CD4-positive, alpha-beta T cell treated with Interleukin-21 for 1 hour (primary cell): ENCODE data around the gene NEIL3.

Experiments used
- DNase-seq: peaks from one replicate; pipeline ENCODE4 v3.0.0-alpha.2; 2020

NEIL3 gene

DNA sequence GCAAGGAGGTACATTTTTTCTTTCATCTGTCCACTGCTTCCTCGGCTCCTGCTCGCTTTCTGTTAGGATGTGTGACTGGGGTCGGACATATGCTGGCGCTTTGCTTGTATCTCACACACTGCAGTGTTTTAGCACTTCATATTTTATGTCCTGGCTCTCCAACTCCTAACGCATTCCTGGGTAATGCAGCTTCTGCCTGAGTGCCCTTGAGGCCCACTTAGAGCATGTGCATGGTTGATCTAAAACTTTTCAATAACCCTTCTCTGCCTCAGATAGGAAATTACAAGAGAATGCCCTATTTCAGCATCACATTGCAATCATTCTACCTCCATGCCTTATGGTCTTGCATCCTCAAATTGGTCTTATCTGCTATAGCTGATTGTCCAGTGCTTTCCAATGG lies 65.3 kb downstream of the NEIL3 start:
- no peak for DNase-seq

DNA sequence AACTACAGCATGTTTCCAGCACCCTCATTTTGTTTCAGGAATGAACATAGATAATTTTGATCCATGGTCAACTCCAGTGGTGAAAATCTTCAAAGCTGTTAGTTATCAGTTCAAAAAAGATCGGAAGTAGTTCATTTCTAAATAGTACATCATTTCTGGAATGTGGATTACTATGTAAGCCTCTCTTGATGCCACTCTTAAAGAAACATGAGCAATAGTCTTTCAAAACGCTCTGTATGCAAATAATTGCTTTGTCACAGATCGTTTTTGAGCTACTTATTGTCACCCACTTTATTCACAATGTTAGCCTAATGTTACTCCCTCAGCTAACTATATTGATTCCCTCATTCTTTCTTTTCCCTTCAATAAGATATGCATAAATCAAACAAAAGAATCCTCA lies 65.7 kb downstream of the NEIL3 start:
- DNase-seq = no peak

GRCh38 chr4:177376024-177376423 lies 66.3 kb downstream of the NEIL3 start:
- DNase-seq = no peak

DNA sequence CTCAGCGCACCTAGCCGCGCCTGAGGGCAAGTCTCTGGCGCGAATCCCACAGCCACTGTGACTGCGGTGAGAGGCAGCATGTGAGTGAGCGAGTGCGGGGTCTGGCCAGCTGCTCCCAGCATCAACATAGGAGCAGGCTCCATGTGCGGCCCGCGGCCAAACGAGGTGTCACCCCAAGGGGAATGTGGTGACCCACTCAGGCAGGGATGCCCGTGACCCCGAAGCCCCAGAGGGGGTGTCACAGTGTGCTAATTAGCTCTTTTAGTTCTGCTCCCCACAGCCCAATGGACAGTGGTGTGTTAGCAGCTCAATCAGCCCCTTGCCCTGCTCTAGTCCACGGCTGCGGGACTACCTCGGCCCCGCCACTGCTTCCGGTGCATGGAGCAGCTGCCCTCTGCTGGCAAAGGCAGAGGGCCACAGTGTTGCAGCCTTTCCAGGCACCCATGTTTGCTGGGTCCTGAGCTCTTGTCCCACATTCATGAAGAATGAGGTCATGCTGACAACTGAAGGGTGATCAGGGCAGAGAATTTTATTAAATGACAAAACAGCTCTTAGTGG lies 71.1 kb downstream of the NEIL3 start:
- DNase-seq = no peak

DNA sequence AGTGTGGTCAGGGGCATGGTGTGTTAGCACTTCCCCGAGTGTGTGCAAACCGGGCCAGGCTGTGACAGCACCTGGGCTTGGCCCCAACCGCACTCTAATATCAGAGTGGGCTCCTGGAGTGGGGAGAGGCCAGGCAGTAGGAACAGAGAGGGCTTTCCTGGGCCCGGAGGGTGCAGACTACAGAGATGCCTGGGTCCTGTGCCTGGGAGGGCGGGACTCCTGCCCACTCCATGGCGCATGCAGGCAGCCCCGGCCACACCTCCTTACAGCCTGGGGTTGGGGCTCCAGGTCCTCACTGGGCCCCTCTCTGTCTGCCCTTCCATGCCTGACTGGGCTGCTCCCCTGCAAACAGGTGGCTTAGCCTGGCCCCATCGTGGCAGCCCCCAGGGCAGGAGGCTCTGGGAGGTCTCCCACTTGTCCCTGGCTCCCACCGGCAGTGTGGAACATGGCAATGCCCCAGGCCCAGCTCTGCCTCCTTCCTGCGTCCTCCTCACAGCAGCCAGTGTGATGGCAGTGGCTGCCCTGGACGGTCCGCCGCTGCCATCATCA lies 72.2 kb downstream of the NEIL3 start:
- DNase-seq = no peak

DNA sequence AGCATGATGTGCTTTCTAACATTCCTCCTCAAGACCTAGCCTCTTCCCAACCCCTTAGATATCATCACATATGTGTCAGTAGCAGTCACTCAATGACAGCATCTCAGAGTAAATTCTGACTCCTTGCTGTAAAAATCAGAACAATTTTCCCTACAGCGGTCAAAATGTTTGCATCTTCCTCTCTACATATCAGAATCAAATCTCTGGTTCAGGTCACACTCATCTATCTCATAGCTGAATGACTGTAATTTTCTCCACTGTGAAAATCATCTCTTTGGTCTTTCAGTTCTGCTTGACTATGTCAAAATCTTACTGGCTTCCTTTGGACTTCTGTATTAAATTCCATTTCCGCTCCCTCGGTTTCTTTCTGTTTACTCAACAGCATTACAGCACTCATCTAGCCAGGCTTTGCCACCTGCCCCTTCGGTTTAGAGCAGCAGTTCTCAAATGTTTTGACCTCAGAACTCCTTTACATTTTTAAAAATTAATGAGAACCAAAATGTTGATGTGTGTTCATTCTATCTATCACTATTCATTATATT lies 75.3 kb downstream of the NEIL3 start:
- DNase-seq = no peak

DNA sequence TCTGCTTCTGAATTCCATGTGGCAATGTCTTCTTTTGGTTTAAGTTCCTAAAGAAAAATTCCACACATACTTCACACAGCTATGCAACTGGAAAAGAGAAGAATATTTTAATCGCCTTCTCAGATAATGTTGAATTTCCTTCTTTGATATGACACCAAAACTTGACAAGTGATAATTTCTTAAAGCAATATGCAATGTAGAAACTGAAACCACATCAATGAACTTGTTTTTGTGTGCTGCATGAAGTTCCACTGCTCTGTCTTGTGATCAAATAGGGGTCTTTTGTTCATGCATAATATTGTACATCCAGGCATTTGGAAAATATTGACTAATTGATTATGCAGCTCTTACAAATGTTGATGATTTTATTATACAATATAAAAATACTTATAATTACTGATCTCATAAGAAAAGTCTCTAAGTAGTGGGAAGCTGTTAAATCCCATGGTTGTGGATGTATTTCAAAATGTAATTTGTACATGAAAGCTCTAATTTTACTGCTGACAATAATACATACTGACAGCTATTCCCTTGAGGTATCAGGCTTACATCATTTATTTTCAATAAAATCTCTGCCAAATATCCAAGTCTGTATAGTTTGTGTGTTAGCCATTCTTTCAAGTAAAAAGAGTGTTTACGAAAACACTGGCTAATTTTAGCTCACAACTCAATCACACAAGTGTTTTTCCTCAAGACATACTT lies 76.1 kb downstream of the NEIL3 start:
- DNase-seq = no peak

GRCh38 chr4:177386278-177386815 lies 76.7 kb downstream of the NEIL3 start:
- no peak for DNase-seq

DNA sequence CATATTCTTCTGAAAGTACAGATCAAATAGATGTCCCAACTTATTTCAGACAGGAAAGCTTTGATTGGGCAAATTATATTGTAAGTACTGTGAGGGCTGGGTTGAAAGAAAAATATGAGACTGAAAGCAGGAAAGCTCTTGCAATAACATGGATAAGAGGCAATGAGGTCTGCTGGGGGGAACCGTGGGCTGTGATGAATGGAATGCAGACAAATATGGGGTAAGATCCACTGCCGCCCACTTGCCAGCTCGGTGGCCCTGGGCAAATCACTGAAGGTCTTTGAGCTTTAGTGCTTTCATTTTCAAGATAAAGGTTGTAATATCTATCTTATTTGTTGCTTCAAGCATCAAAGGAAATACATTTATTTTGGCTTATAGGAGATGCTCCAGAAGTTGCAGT lies 81.6 kb downstream of the NEIL3 start:
- DNase-seq = no peak

GRCh38 chr4:177391953-177392352 lies 82.3 kb downstream of the NEIL3 start:
- no peak for DNase-seq

DNA sequence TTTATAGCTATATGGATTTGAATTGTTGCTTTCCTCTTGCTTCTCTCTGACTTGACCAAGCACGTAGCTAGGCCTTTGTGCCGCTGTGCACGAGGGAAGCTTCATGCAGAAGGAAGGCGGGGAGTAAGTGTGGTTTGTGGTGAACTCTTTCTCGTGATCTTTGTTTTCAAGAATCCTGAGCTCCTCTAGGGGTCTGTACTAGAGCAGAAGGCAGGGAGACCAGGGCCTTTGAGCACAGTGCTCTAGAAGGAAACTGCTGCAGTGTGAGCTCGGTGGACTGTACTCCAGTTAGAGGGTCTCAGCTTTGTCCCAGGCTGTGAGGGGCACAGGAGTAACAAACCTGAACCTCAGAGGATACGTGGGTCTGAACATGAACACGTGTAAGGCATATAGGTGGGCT lies 83.6 kb downstream of the NEIL3 start:
- peak; percentile 29 for DNase-seq

DNA sequence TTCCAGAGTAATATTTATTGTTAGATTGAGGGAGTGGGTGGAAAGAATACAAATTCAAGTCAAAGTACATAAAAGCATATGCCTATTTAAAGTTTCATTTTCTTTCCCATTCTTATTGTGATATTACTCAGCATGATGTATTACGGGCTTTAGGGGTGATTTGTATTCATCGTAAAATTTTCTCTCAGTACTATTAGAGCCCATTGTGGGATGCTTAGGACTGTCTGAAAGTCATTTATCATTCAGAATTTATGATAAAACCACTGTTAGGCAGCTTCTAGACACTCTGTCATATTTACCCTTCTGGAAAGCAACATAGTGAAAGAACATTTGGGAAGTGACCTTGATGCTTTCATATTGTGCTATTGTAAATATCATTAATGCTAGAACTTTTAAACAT lies 86.7 kb downstream of the NEIL3 start:
- DNase-seq = no peak

DNA sequence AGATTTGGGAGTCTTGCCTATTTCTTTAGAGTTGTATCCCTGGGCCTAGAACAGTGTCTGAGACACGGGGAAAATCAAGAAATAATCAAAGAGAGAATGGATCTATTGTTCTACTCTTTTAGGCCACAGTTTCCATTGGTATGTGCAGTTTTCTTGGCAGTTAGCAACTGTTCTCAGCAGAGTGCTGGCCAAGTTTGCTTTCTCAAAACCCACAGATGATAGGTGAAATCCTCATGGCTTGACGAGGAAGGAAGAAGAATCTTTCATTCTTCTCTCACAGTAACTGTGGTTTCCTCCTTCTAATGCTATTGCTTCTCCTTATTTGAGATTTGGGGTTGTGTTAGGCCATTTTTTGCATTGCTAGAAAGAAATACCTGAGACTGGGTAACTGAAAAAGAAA lies 90.4 kb downstream of the NEIL3 start:
- DNase-seq = no peak

DNA sequence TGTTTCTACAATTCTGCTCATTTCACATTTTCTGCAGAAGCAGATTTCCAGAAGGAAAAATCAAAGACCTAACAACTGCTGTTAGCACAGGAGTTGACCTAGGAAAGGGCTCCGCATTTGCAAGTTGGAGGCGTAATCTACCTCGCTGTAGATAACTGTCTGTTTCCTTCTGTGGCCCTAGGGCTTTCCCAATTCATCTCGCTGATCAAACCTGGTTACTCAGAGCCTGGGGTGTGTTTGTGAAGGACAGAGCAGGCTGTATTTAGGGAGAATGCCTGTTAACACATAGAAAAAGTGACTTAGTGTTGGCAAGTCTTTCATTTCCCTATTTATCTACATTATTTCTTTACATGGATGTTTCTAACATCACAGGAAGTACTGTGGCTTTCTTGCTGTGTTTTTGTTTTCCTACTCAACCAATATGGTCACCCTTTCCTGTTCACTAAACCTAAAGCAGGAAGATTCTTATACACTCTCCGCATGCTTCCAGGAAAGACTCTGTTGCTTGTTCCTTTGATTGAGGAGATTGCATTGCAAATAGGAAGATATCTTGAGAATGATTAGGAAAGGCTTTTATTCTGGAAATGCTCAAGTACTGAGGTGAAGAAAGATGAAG lies 92.1 kb downstream of the NEIL3 start:
- DNase-seq = peak; percentile 22

DNA sequence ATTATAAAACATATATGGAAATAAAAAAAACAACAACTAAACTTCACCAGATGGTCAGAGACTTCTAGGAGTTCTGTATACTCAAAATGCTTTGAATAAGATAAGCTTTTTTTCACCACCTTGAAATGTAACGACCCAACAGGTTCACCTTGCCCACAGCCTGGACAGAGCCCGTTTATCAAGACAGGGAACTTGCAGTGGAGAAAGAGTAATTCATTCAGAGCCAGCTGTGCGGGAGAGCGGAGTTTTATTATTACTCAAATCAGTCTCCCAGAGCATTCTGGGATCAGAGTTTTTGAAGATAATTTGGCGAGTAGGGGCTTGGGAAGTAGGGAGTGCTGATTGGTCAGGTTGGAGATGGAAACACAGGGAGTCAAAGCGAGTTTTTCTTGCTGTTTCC lies 94.1 kb downstream of the NEIL3 start:
- DNase-seq = no peak

GRCh38 chr4:177404342-177404741 lies 94.7 kb downstream of the NEIL3 start:
- DNase-seq = no peak

DNA sequence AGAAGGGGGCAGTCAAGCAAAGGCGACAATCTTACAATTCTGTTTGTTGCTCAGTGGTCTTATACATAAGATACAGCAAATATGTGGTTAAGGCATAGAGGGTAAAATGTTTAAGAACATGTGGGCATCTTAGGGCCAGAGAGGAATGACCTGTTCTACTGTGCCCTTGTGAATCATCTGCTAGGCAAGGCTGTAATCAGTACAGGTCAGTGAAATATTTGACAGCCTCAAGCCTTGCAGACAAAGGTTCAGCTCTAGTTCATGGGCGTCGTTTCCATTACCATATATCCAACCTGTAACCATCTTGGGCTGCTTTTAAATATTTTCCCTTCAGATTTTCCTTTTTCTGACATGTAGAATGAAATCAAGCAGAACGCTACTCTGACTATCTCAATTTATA lies 95.3 kb downstream of the NEIL3 start:
- DNase-seq = no peak

DNA sequence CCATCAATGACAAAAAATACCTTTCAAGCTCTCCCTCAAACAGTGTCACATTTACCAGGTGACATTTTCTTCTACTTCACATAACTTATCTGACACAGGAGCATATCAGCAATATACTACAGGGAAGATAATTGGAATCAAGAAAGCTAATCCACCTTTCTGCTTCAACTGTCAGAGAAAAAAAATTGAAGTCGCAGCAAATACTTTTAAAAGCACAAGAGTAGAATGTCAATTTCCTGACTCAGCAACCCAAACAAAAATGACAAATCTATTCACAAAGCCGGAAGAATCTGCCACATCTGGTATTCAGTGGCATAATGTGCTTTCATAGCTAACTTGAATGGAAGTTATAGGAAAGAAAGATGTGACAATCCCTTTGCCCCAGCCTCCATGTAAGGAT lies 95.8 kb downstream of the NEIL3 start:
- no peak for DNase-seq

GRCh38 chr4:177408023-177408422 lies 98.3 kb downstream of the NEIL3 start:
- DNase-seq = no peak

DNA sequence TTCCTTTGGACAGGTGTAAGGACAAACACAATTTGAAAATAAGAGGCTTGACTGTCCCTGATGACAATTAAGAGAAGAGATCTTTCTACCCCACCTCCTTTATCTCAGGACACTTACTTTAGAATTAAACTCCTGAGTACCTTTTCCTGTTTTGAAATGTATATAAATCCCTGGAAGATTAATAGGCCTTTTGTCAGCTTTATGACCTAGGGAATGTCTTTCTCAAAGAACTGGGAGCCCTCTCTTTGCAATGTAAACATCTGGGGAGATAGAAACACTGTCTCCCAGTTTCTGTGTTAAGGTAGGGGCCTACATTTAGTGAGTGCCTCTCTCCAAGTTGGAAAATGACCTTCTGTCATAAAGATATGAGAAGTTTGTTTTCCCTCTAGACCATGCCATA lies 100.9 kb downstream of the NEIL3 start:
- DNase-seq = no peak

GRCh38 chr4:177411996-177412395 lies 102.3 kb downstream of the NEIL3 start:
- no peak for DNase-seq
